HepG2 (cell line): ENCODE data around the gene MEPE. TPM values are rescaled to one million over a fixed set of nuclear protein-coding genes. Genes with fewer than 3 reads are reported as not detected.

Source experiments
- ATAC-seq: fragments of 200-7000 bp; cut with Tn5 transposase; 3 replicates; pipeline ENCODE4 v1.9.1; 2020; ENCODE audit warnings: mild to moderate bottlenecking, moderate library complexity
- BruUV-seq: library from RNA; stranded (reverse); fragments of 400-500 nt; replicated peaks from 2 replicates; lab custom pipeline; 2021; lab: Mats Ljungman, UMichigan
- CTCF ChIA-PET: fragments of 300-600 bp; formaldehyde crosslinking; extraction: SDS; loops from one replicate; lab custom pipeline; 2021; ENCODE audit warnings: low total read pairs, inconsistent platforms, low intra/inter-chr PET ratio; lab: Yijun Ruan, JAX
- POLR2A ChIA-PET: fragments of 350-600 bp; sonication (Branson Sonifier 250); formaldehyde crosslinking; loops from one replicate; lab custom pipeline; 2020; ENCODE audit warnings: antibody characterized with exemption, inconsistent platforms; lab: Yijun Ruan, JAX
- DNase-seq: peaks from one replicate; pipeline ENCODE4 v3.0.0-alpha.2; 2015; ENCODE audit warnings: low spot score
- FAIRE-seq: peaks from 3 replicates; lab custom pipeline; 2011; peaks lifted over from hg19 to GRCh38; lab: Jason Lieb, UNC
- H2AFZ ChIP-seq: one replicate; pipeline ENCODE4 v1.6.1; 2011; ENCODE audit warnings: low read length, inconsistent platforms
- H3K27ac ChIP-seq: fragments of 300-600 bp; 3 replicates; pipeline ENCODE4 v1.8.0; 2011; ENCODE audit warnings: mixed run types, mild to moderate bottlenecking, mixed read lengths, low read length, inconsistent platforms; ENCODE audit not compliant: insufficient read depth; ENCODE audit errors: extremely low read length
- H3K27me3 ChIP-seq, 2 experiments: fragments of 200-600 bp in 1 of 2; 2 replicates in 1 of 2; 3 replicates in 1 of 2; pipeline versions ENCODE4 v1.6.0 to v1.8.0; 2011; ENCODE audit warnings: low read length in 2 of 2, mild to moderate bottlenecking in 2 of 2, moderate library complexity in 2 of 2, inconsistent platforms in 1 of 2; ENCODE audit not compliant: insufficient read depth in 2 of 2, control insufficient read depth in 1 of 2
- H3K36me3 ChIP-seq, 2 experiments: fragments of 200-600 bp in 1 of 2; replicated peaks in 1 of 2; 2 replicates in 1 of 2; 3 replicates in 1 of 2; pipeline versions ENCODE4 v1.5.1 to v1.8.0; 2011; ENCODE audit warnings: low read length in 2 of 2, inconsistent platforms in 1 of 2; ENCODE audit not compliant: insufficient read depth in 2 of 2, control insufficient read depth in 1 of 2
- H3K4me1 ChIP-seq: 2 replicates; pipeline ENCODE4 v1.5.1; 2012; ENCODE audit warnings: low read length, inconsistent platforms; ENCODE audit not compliant: insufficient read depth
- H3K4me2 ChIP-seq: 2 replicates; pipeline ENCODE4 v1.6.0; 2011; ENCODE audit warnings: low read depth, low read length, inconsistent platforms
- H3K4me3 ChIP-seq, 3 experiments: fragments of 200-600 bp in 1 of 3; sonication (generic), shearing (Covaris generic) in 1 of 3; replicated peaks in 1 of 3; 2 replicates each; pipeline ENCODE4 v1.5.1; 2011 to 2016; ENCODE audit warnings: low read length in 3 of 3, inconsistent platforms in 2 of 3, low read depth in 2 of 3, mild to moderate bottlenecking in 2 of 3, control low read depth in 1 of 3, mixed read lengths in 1 of 3; ENCODE audit not compliant: insufficient read depth in 1 of 3
- H3K79me2 ChIP-seq: one replicate; pipeline ENCODE4 v1.6.1; 2011; ENCODE audit warnings: low read length, inconsistent platforms; ENCODE audit not compliant: insufficient read depth
- H3K9ac ChIP-seq: 2 replicates; pipeline ENCODE4 v1.6.0; 2011; ENCODE audit warnings: mild to moderate bottlenecking, low read depth, low read length, inconsistent platforms; ENCODE audit not compliant: insufficient read depth
- H3K9me3 ChIP-seq: 2 replicates; pipeline ENCODE4 v1.5.1; 2012; ENCODE audit warnings: mild to moderate bottlenecking, low read length
- H4K20me1 ChIP-seq: 2 replicates; pipeline ENCODE4 v1.6.0; 2011; ENCODE audit warnings: inconsistent platforms, mild to moderate bottlenecking, low read length, moderate library complexity; ENCODE audit not compliant: insufficient read depth
- AHDC1 ChIP-seq: sonication (generic); formaldehyde crosslinking; IDR thresholded peaks from 2 replicates; pipeline ENCODE4 v1.5.1; 2020; ENCODE audit warnings: mild to moderate bottlenecking, missing genetic modification reagents, borderline replicate concordance
- GLI4 ChIP-seq: sonication (generic); formaldehyde crosslinking; IDR thresholded peaks from 2 replicates; pipeline ENCODE4 v1.5.1; 2020; ENCODE audit warnings: missing genetic modification reagents, mild to moderate bottlenecking, moderate library complexity, borderline replicate concordance
- JDP2 ChIP-seq: sonication (generic); formaldehyde crosslinking; IDR thresholded peaks from 2 replicates; pipeline ENCODE4 v1.8.1; 2022; ENCODE audit warnings: missing genetic modification reagents, borderline replicate concordance
- RAD51 ChIP-seq: fragments of 450-650 bp; IDR thresholded peaks from 2 replicates; pipeline ENCODE4 v1.6.1; 2016; ENCODE audit warnings: borderline replicate concordance
- RXRB ChIP-seq: IDR thresholded peaks from 2 replicates; pipeline ENCODE4 v1.6.1; 2016; ENCODE audit warnings: borderline replicate concordance, missing genetic modification reagents, missing compliant biosample characterization
- ZFP41 ChIP-seq: sonication (generic); formaldehyde crosslinking; IDR thresholded peaks from 2 replicates; pipeline ENCODE4 v1.4.0; 2020; ENCODE audit warnings: mild to moderate bottlenecking, missing genetic modification reagents, borderline replicate concordance
- ZNF326 ChIP-seq: sonication (generic); formaldehyde crosslinking; IDR thresholded peaks from 2 replicates; pipeline ENCODE4 v1.4.0; 2020; ENCODE audit warnings: missing genetic modification reagents, borderline replicate concordance
- ZNF503 ChIP-seq: sonication (generic); formaldehyde crosslinking; IDR thresholded peaks from 2 replicates; pipeline ENCODE4 v1.4.0; 2020; ENCODE audit warnings: missing genetic modification reagents
- ZNF770 ChIP-seq: sonication (generic); formaldehyde crosslinking; IDR thresholded peaks from 2 replicates; pipeline ENCODE4 v1.5.0; 2020; ENCODE audit warnings: mild to moderate bottlenecking, missing genetic modification reagents
- ZNF776 ChIP-seq: sonication (generic); formaldehyde crosslinking; IDR thresholded peaks from 2 replicates; pipeline ENCODE4 v1.4.0; 2020; ENCODE audit warnings: mild to moderate bottlenecking, missing genetic modification reagents
- ZSCAN20 ChIP-seq: sonication (generic); formaldehyde crosslinking; IDR thresholded peaks from 2 replicates; pipeline ENCODE4 v1.4.0; 2020; ENCODE audit warnings: missing genetic modification reagents, mild to moderate bottlenecking, borderline replicate concordance
- WGBS: methylation state at CpG from one replicate; pipeline ENCODE4 v1.1.6; 2017; ENCODE audit warnings: low lambda C conversion rate; 5-methylcytosine and 5-hydroxymethylcytosine counted together
- in situ Hi-C: cut with HindIII; loops from 2 replicates; pipeline ENCODE4 v1.10.0; 2017; ENCODE audit warnings: low pct_unique_long_range_greater_than_20kb; ENCODE audit not compliant: extremely low pct_ligation_motif_present
- intact Hi-C: fragments of 100-400 bp; cut with micrococcal nuclease; formaldehyde crosslinking; loops from one replicate; pipeline ENCODE4 v1.10.0; 2022; ENCODE audit not compliant: unreplicated experiment
- polyA plus RNA-seq, 8 experiments: library from polyadenylated mRNA; depleted of rRNA in 3 of 8; stranded (reverse) in 7 of 8; unstranded in 1 of 8; fragments of >200 nt; fragmentation: Illumina TruSeq in 4 of 8; extraction: Trizol in 4 of 8; gene quantifications; 2 replicates each; pipeline versions ENCODE4 v1.2.1 to v1.2.3, GENCODE V29; 2011 to 2016; ENCODE audit warnings: low read depth in 4 of 8, missing spikeins in 1 of 8, mixed read lengths in 1 of 8; ENCODE audit not compliant: insufficient read depth in 1 of 8
- total RNA-seq, 5 experiments: library from RNA; depleted of rRNA; stranded (reverse); fragments of >200 nt; fragmentation: Illumina TruSeq; extraction: Trizol; gene quantifications; 2 replicates each; pipeline ENCODE4 v1.2.3, GENCODE V29; 2016; ENCODE audit warnings: low read depth in 1 of 5
- TF ChIP-seq, protein P1 (sequence below): sonication (generic); formaldehyde crosslinking; IDR thresholded peaks from 2 replicates; pipeline ENCODE4 v1.4.0; 2020; ENCODE audit warnings: mild to moderate bottlenecking, missing genetic modification reagents

The MEPE gene
- total and polyA plus RNA-seq, 2 of the 13 experiments (the other 11 are each of a cell fraction or from before 2014, with no cell fraction given), result 0.04 TPM; not detected in 1

DNA sequence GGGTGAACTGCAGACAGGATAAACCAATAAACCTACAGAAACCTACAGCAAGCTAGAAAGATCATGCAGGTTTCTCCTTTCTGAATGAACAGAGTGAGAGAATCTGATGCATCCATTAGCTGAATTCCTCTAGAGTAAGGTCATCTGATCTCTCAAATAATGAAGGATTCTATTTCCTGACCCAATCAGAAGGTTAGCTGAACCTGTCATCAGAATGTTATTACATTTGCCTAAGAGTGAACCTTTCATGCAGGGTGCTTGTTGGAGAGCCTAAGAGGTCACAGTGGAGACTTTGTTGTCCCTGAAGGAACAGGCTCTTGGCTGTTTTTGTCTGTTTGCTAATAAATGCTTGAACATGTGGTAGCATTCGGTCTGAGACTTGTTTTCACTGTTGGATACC is 24.0 kb downstream of the MEPE start (continued):
- TF ChIP-seq ZSCAN20 (CRISPR knock-in tag) (no peak), JDP2 (CRISPR knock-in tag) (no peak)

GRCh38 chr4:87857789-87858188 is 25.0 kb downstream of the MEPE start:
- CTCF ChIA-PET, result no interaction called here

More at GRCh38 chr4:87857789-87858188, 25.0 kb downstream of the MEPE start:
- H3K79me2 ChIP-seq, result no peaks in the 10 kb centered on the region
- no TSS peak for BruUV-seq
- no peak overlapping the region for H3K4me2 ChIP-seq
- no peak overlapping the region for H3K27ac ChIP-seq
- H3K36me3 ChIP-seq, result no peaks in the 10 kb centered on the region
- intact Hi-C loops (loop anchor here (10.0 kb wide), 1 partner anchor 657 kb away; no protein-coding TSS in a partner anchor), in situ Hi-C loops (loop anchor here (5.0 to 10.0 kb wide), 2 partner anchors 120 to 357 kb away; partner anchors contain the start of gene SPP1)
- no peaks in the 10 kb centered on the region for H3K27me3 ChIP-seq
- no peak for FAIRE-seq
- TF ChIP-seq, protein P1, sequence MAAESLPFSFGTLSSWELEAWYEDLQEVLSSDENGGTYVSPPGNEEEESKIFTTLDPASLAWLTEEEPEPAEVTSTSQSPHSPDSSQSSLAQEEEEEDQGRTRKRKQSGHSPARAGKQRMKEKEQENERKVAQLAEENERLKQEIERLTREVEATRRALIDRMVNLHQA (CRISPR knock-in tag), result no peak
- TF ChIP-seq ZNF776 (CRISPR knock-in tag) (no peak), ZNF326 (no peak), AHDC1 (CRISPR knock-in tag) (no peak), RXRB (no peak), GLI4 (CRISPR knock-in tag) (no peak), RAD51 (no peak), ZFP41 (CRISPR knock-in tag) (no peak), ZNF503 (CRISPR knock-in tag) (no peak), ZNF770 (CRISPR knock-in tag) (no peak)
- TF ChIP-seq, all 625 proteins: peak for 0
- POLR2A ChIA-PET, result no interaction called here
- Histone ChIP-seq H3K4me3 (no peak overlapping the region), H2AFZ (no peak overlapping the region), H4K20me1 (no peaks in the 10 kb centered on the region), H3K4me1 (peaks cover 72% of the 10 kb centered on the region), H3K9me3 (no peaks in the 10 kb centered on the region), H3K9ac (no peak overlapping the region)
- DNase-seq (no peak), ATAC-seq (no peak)
- 71% methylated on average over 5 of the region's 5 CpGs for whole genome bisulfite sequencing
